IMR-90 (cell line): ENCODE results near the gene IL16. TPM values are rescaled to one million over a fixed set of nuclear protein-coding genes. Genes with fewer than 3 reads are reported as not detected.
A peak's percentile ranks its signal among the peaks of the same experiment; 100 is the strongest.

Source experiments
- ATAC-seq: fragments of 200-7000 bp; cut with Tn5 transposase; 2 replicates; pipeline ENCODE4 v1.9.1; 2020; ENCODE audit warnings: low read depth, mild to moderate bottlenecking, moderate library complexity
- BruUV-seq: library from RNA; stranded (reverse); fragments of 400-500 nt; replicated peaks from 2 replicates; lab custom pipeline; 2021; lab: Mats Ljungman, UMichigan
- CTCF ChIA-PET: fragments of 300-600 bp; formaldehyde crosslinking; extraction: SDS; loops from one replicate; lab custom pipeline; 2021; ENCODE audit warnings: antibody characterized with exemption; lab: Yijun Ruan, JAX
- POLR2A ChIA-PET: fragments of 300-600 bp; sonication (Branson Sonifier 250); formaldehyde crosslinking; loops from one replicate; lab custom pipeline; 2022; ENCODE audit warnings: antibody characterized with exemption; ENCODE audit not compliant: unreplicated experiment; lab: Charles Lee
- DNase-seq: peaks from one replicate; pipeline ENCODE4 v3.0.0; 2013
- H2AFZ ChIP-seq: replicated peaks from 2 replicates; pipeline ENCODE3; 2013; ENCODE audit warnings: low read length, mild to moderate bottlenecking; ENCODE audit not compliant: poor library complexity
- H2AK5ac ChIP-seq: 2 replicates; pipeline ENCODE4 v1.6.1; 2013; ENCODE audit warnings: low read depth, low read length, inconsistent platforms
- H2AK9ac ChIP-seq: replicated peaks from 2 replicates; pipeline ENCODE3; 2013; ENCODE audit warnings: mild to moderate bottlenecking, low read depth, low read length, moderate library complexity; ENCODE audit not compliant: poor library complexity
- H2BK120ac ChIP-seq: 2 replicates; pipeline ENCODE4 v1.6.1; 2013; ENCODE audit warnings: low read depth, low read length, inconsistent platforms
- H2BK15ac ChIP-seq: 3 replicates; pipeline ENCODE4 v1.6.1; 2013; ENCODE audit warnings: low read depth, low read length, inconsistent platforms
- H2BK20ac ChIP-seq: 2 replicates; pipeline ENCODE4 v1.6.1; 2013; ENCODE audit warnings: low read depth, mild to moderate bottlenecking, inconsistent platforms, low read length, moderate library complexity
- H2BK5ac ChIP-seq: 2 replicates; pipeline ENCODE4 v1.6.1; 2013; ENCODE audit warnings: mild to moderate bottlenecking, low read depth, low read length, inconsistent platforms; ENCODE audit not compliant: poor library complexity, severe bottlenecking
- H3K14ac ChIP-seq: replicated peaks from 2 replicates; pipeline ENCODE4 v1.6.1; 2013; ENCODE audit warnings: low read depth, low read length, inconsistent platforms
- H3K18ac ChIP-seq: 2 replicates; pipeline ENCODE4 v1.6.1; 2013; ENCODE audit warnings: low read depth, low read length, control low read depth
- H3K23ac ChIP-seq: 2 replicates; pipeline ENCODE4 v1.6.1; 2013; ENCODE audit warnings: low read depth, low read length, inconsistent platforms
- H3K27ac ChIP-seq: 2 replicates; pipeline ENCODE4 v1.5.1; 2013; ENCODE audit warnings: mild to moderate bottlenecking, control low read depth, low read length; ENCODE audit not compliant: insufficient read depth
- H3K27me3 ChIP-seq: 2 replicates; pipeline ENCODE4 v1.6.1; 2013; ENCODE audit warnings: low read length; ENCODE audit not compliant: control insufficient read depth, insufficient read depth
- H3K36me3 ChIP-seq: 2 replicates; pipeline ENCODE4 v1.6.1; 2013; ENCODE audit warnings: low read length, mixed read lengths; ENCODE audit not compliant: control insufficient read depth, insufficient read depth
- H3K4ac ChIP-seq: 2 replicates; pipeline ENCODE4 v1.6.1; 2013; ENCODE audit warnings: low read depth, low read length, inconsistent platforms
- H3K4me1 ChIP-seq: 2 replicates; pipeline ENCODE4 v1.6.1; 2013; ENCODE audit warnings: low read length, mixed read lengths; ENCODE audit not compliant: control insufficient read depth, insufficient read depth
- H3K4me2 ChIP-seq: 2 replicates; pipeline ENCODE4 v1.6.1; 2013; ENCODE audit warnings: low read depth, mild to moderate bottlenecking, control low read depth, low read length, moderate library complexity
- H3K4me3 ChIP-seq: 2 replicates; pipeline ENCODE4 v1.5.1; 2013; ENCODE audit warnings: low read depth, mild to moderate bottlenecking, control low read depth, low read length, moderate library complexity; ENCODE audit not compliant: insufficient read depth
- H3K56ac ChIP-seq: 2 replicates; pipeline ENCODE4 v1.6.1; 2013; ENCODE audit warnings: low read length, inconsistent platforms; ENCODE audit not compliant: insufficient read depth; ENCODE audit errors: extremely low read depth
- H3K79me1 ChIP-seq, 2 experiments: 2 replicates each; pipeline ENCODE4 v1.6.1; 2013; ENCODE audit warnings: low read length in 2 of 2, inconsistent platforms in 1 of 2, low read depth in 1 of 2
- H3K9ac ChIP-seq: 2 replicates; pipeline ENCODE4 v1.6.1; 2013; ENCODE audit warnings: low read depth, low read length, control low read depth
- H3K9me1 ChIP-seq: 2 replicates; pipeline ENCODE4 v1.6.1; 2013; ENCODE audit warnings: low read length, inconsistent platforms; ENCODE audit not compliant: insufficient read depth
- H3K9me3 ChIP-seq: 2 replicates; pipeline ENCODE4 v1.6.1; 2013; ENCODE audit warnings: low read length; ENCODE audit not compliant: control insufficient read depth, insufficient read depth
- H4K20me1 ChIP-seq: 2 replicates; pipeline ENCODE4 v1.6.1; 2013; ENCODE audit warnings: low read length, inconsistent platforms; ENCODE audit not compliant: insufficient read depth
- H4K5ac ChIP-seq: 2 replicates; pipeline ENCODE4 v1.6.1; 2013; ENCODE audit warnings: mild to moderate bottlenecking, low read depth, low read length, control low read depth
- H4K8ac ChIP-seq, 2 experiments: 2 replicates each; pipeline ENCODE4 v1.6.1; 2013; ENCODE audit warnings: low read depth in 2 of 2, low read length in 2 of 2, control low read depth in 1 of 2, inconsistent platforms in 1 of 2
- H4K91ac ChIP-seq: 2 replicates; pipeline ENCODE4 v1.6.1; 2013; ENCODE audit warnings: low read depth, low read length, inconsistent platforms; ENCODE audit not compliant: insufficient read depth
- CEBPB ChIP-seq: IDR thresholded peaks from 2 replicates; pipeline ENCODE4 v1.6.1; 2012; ENCODE audit warnings: low read depth, low read length, improper control_type of control experiment
- RCOR1 ChIP-seq: IDR thresholded peaks from 2 replicates; pipeline ENCODE4 v1.6.1; 2012; ENCODE audit warnings: mild to moderate bottlenecking, low read length, improper control_type of control experiment; ENCODE audit not compliant: insufficient replicate concordance
- RFX5 ChIP-seq: IDR thresholded peaks from 2 replicates; pipeline ENCODE4 v1.8.0; 2012; ENCODE audit warnings: low read depth, mild to moderate bottlenecking, low read length, moderate library complexity
- USF2 ChIP-seq: fragments of 150-350 bp; IDR thresholded peaks from 2 replicates; pipeline ENCODE4 v1.6.1; 2017; ENCODE audit warnings: mild to moderate bottlenecking, antibody characterized with exemption, low read length, low read depth
- WGBS, 2 experiments: methylation state at CpG; one replicate each; pipeline versions ENCODE4 v1.1.5 to v1.1.7; 2013; ENCODE audit warnings: missing lambda C conversion rate in 2 of 2; ENCODE audit not compliant: insufficient read length in 1 of 2; ENCODE audit errors: extremely low coverage in 2 of 2; 5-methylcytosine and 5-hydroxymethylcytosine counted together
- dilution Hi-C: fragments of 300-500 bp; cut with HindIII; formaldehyde crosslinking; loops from one replicate; pipeline ENCODE4 v1.14.3; 2018; ENCODE audit warnings: low sequenced_read_pairs; ENCODE audit not compliant: unreplicated experiment
- in situ Hi-C: fragments of 300-500 bp; cut with MboI; formaldehyde crosslinking; loops from 3 replicates; pipeline ENCODE4 v1.14.3; 2019; ENCODE audit warnings: low sequenced_read_pairs, inconsistent platforms, mixed read lengths
- intact Hi-C: fragments of 100-400 bp; cut with micrococcal nuclease; formaldehyde crosslinking; loops from 2 replicates; pipeline ENCODE4 v1.10.0; 2022
- polyA plus RNA-seq, 3 experiments: library from polyadenylated mRNA; depleted of rRNA; stranded (reverse); fragments of >200 nt; gene quantifications; 2 replicates each; pipeline ENCODE4 v1.2.3, GENCODE V29; 2012; ENCODE audit warnings: low replicate concordance in 1 of 3
- total RNA-seq: library from RNA; depleted of rRNA; stranded (reverse); fragments of >200 nt; gene quantifications from 2 replicates; pipeline ENCODE4 v1.2.3, GENCODE V29; 2012

The IL16 gene
- total and polyA plus RNA-seq, 2 of the 4 experiments (the other 2 are of a cell fraction), result 0.18 to 0.27 TPM

- in situ Hi-C loops (no loop called here), intact Hi-C loops (no loop called here), dilution Hi-C loops (no loop called here)
- no TSS peak for BruUV-seq
- peak overlapping the region; percentile 66; the same call in 1 of the 2 replicates for H3K4ac ChIP-seq
- no peak overlapping the region for H2BK5ac ChIP-seq
- H2BK20ac ChIP-seq, result no peak overlapping the region
- no peaks in the 10 kb centered on the region for H3K79me1 ChIP-seq
- no peaks in the 10 kb centered on the region for H4K20me1 ChIP-seq
- ATAC-seq (peak; percentile 66), DNase-seq (peak; percentile 92)
- H3K4me2 ChIP-seq, result no peak overlapping the region
- H3K27me3 ChIP-seq, result no peaks in the 10 kb centered on the region; the same call in 1 of the 2 replicates
- TF ChIP-seq RFX5 (no peak), RCOR1 (peak; percentile 24), CEBPB (peak; percentile 88), USF2 (peak; percentile 78)
- H2AK5ac ChIP-seq, result peak overlapping the region; percentile 32
- no peaks in the 10 kb centered on the region for H3K9me3 ChIP-seq
- H4K5ac ChIP-seq, result peak overlapping the region; percentile 8; the same call in 1 of the 2 replicates
- POLR2A ChIA-PET, result no interaction called here
- no peak overlapping the region; the same call in 1 of the 2 replicates for H2BK120ac ChIP-seq
- H3K56ac ChIP-seq, result no peak overlapping the region
- no peak overlapping the region for H3K9ac ChIP-seq
- peak overlapping the region; percentile 79; the same call in 1 of the 2 replicates for H3K14ac ChIP-seq
- no peak overlapping the region for H2BK15ac ChIP-seq
- no peak overlapping the region for H3K4me3 ChIP-seq
- H3K9me1 ChIP-seq, result peaks cover 7% of the 10 kb centered on the region; the same call in 1 of the 2 replicates
- no peaks in the 10 kb centered on the region for H3K36me3 ChIP-seq
- no peak overlapping the region for H3K23ac ChIP-seq
- no peak overlapping the region for H2AFZ ChIP-seq
- peak overlapping the region in 1 of 2 experiments; percentile 42; a peak in 1 of 4 replicates for H4K8ac ChIP-seq
- H3K27ac ChIP-seq, result no peak overlapping the region
- H4K91ac ChIP-seq, result 0 out of 2 replicates have a peak overlapping the region, but pooled peaks have one; percentile 3
- WGBS, 2 experiments, result 24% methylated on average over 6 of the region's 8 CpGs; no CpG with 5 or more reads in 1 of the 2 experiments
- H2AK9ac ChIP-seq, result peak overlapping the region; percentile 14
- CTCF ChIA-PET, result interaction anchor here (0.5 kb wide), 1 partner anchor 15 kb away, joined by 3 read pairs; the partner anchor contains the start of gene STARD5
- H3K4me1 ChIP-seq, result peaks cover 9% of the 10 kb centered on the region
- H3K18ac ChIP-seq, result 0 out of 2 replicates have a peak overlapping the region, but pooled peaks have one; percentile 17
These were observed 141.7 kb downstream of the IL16 start for GRCh38 chr15:81338170-81339007.
